Smooth muscle cell (in vitro differentiated cells): ENCODE results near the gene FGR. TPM values are rescaled to one million over a fixed set of nuclear protein-coding genes. Genes with fewer than 3 reads are reported as not detected.

ENCODE experiments used
- DNase-seq: peaks from one replicate; lab custom pipeline; 2025; ENCODE audit not compliant: unreplicated experiment; lab: John Stamatoyannopoulos, UW
- H2AFZ ChIP-seq: fragments of 200-600 bp; sonication (generic); 2 replicates; pipeline ENCODE4 v1.6.0; 2016; ENCODE audit warnings: antibody characterized with exemption, low read depth, mild to moderate bottlenecking
- H3F3A ChIP-seq: fragments of 200-600 bp; sonication (generic); 2 replicates; pipeline ENCODE4 v1.6.0; 2017; ENCODE audit warnings: antibody characterized with exemption, low read depth
- H3K27ac ChIP-seq: fragments of 200-600 bp; sonication (generic); 2 replicates; pipeline ENCODE4 v1.5.1; 2016; ENCODE audit warnings: low read depth, mild to moderate bottlenecking
- H3K27me3 ChIP-seq: fragments of 200-600 bp; sonication (generic); 2 replicates; pipeline ENCODE4 v1.6.1; 2016; ENCODE audit warnings: low read depth, mild to moderate bottlenecking
- H3K36me3 ChIP-seq: fragments of 200-600 bp; sonication (generic); 2 replicates; pipeline ENCODE4 v1.5.1; 2016; ENCODE audit warnings: low read depth
- H3K4me1 ChIP-seq: fragments of 200-600 bp; sonication (generic); 2 replicates; pipeline ENCODE4 v1.5.1; 2016; ENCODE audit warnings: low read depth
- H3K4me2 ChIP-seq: fragments of 200-600 bp; sonication (generic); 2 replicates; pipeline ENCODE4 v1.6.0; 2016; ENCODE audit warnings: mild to moderate bottlenecking
- H3K4me3 ChIP-seq: fragments of 200-600 bp; sonication (generic); 2 replicates; pipeline ENCODE4 v1.5.1; 2016; ENCODE audit warnings: mild to moderate bottlenecking
- H3K79me2 ChIP-seq: fragments of 200-600 bp; sonication (generic); 2 replicates; pipeline ENCODE4 v1.6.0; 2016; ENCODE audit warnings: low read depth, mild to moderate bottlenecking
- H3K9ac ChIP-seq: fragments of 200-600 bp; sonication (generic); 2 replicates; pipeline ENCODE4 v1.6.0; 2016; ENCODE audit warnings: low read depth
- H3K9me3 ChIP-seq: fragments of 200-600 bp; sonication (generic); replicated peaks from 2 replicates; pipeline ENCODE4 v1.5.1; 2016; ENCODE audit warnings: low read depth
- H4K20me1 ChIP-seq: fragments of 200-600 bp; sonication (generic); 2 replicates; pipeline ENCODE4 v1.6.0; 2016; ENCODE audit warnings: low read depth
- CTCF ChIP-seq: fragments of 200-600 bp; sonication (generic); IDR thresholded peaks from 2 replicates; pipeline ENCODE4 v1.5.1; 2017; ENCODE audit warnings: borderline replicate concordance, mild to moderate bottlenecking, antibody characterized with exemption; ENCODE audit not compliant: insufficient read depth, poor library complexity, severe bottlenecking
- WGBS: methylation state at CpG from one replicate; pipeline ENCODE4 v1.1.7; 2016; ENCODE audit warnings: low lambda C conversion rate; 5-methylcytosine and 5-hydroxymethylcytosine counted together
- polyA plus RNA-seq: library from polyadenylated mRNA; unstranded; fragments of >200 nt; fragmentation: Nextera tagmentation; extraction: Ambion mirVana; gene quantifications from 2 replicates; pipeline ENCODE4 v1.2.1, GENCODE V29; 2016
- total RNA-seq: library from RNA; depleted of rRNA; stranded (reverse); fragments of >200 nt; gene quantifications from 2 replicates; pipeline ENCODE4 v1.2.3, GENCODE V29; 2014

FGR gene
- total and polyA plus RNA-seq, 2 experiments from 2014 or later = 0.10 to 1.3 TPM

GRCh38 chr1:27633298-27633610 lies 1.7 kb downstream of the FGR start:
- no peak overlapping the region for H3K4me2 ChIP-seq
- H3K4me3 ChIP-seq = no peak overlapping the region
- no peak overlapping the region for H3K9ac ChIP-seq
- no peak for TF ChIP-seq CTCF
- no peaks in the 10 kb centered on the region for H3K79me2 ChIP-seq
- H3K4me1 ChIP-seq = no peaks in the 10 kb centered on the region
- DNase-seq = no peak
- H3K27ac ChIP-seq = no peak overlapping the region
- H3K27me3 ChIP-seq = peaks cover 9% of the 10 kb centered on the region
- H4K20me1 ChIP-seq = no peaks in the 10 kb centered on the region
- WGBS = 95% methylated on average over 5 of the region's 5 CpGs
- H2AFZ ChIP-seq = no peak overlapping the region
- H3F3A ChIP-seq = peaks cover 5% of the 10 kb centered on the region
- H3K9me3 ChIP-seq = no peaks in the 10 kb centered on the region
- no peaks in the 10 kb centered on the region for H3K36me3 ChIP-seq

GRCh38 chr1:27632387-27633297 lies 2.3 kb downstream of the FGR start:
- Histone ChIP-seq H3K4me3 (no peak overlapping the region), H3K4me1 (no peaks in the 10 kb centered on the region), H2AFZ (no peak overlapping the region), H3K9ac (no peak overlapping the region), H3K4me2 (no peak overlapping the region), H3F3A (peaks cover 5% of the 10 kb centered on the region), H3K36me3 (no peaks in the 10 kb centered on the region), H3K9me3 (no peaks in the 10 kb centered on the region), H3K27ac (no peak overlapping the region), H4K20me1 (no peaks in the 10 kb centered on the region), H3K27me3 (peaks cover 9% of the 10 kb centered on the region), H3K79me2 (no peaks in the 10 kb centered on the region)
- WGBS = 87% methylated on average over 13 of the region's 14 CpGs
- TF ChIP-seq CTCF = no peak
- no peak for DNase-seq

GRCh38 chr1:27630859-27631491 lies 4.0 kb downstream of the FGR start:
- TF ChIP-seq CTCF = no peak
- H3K79me2 ChIP-seq = no peaks in the 10 kb centered on the region
- H2AFZ ChIP-seq = no peak overlapping the region
- no peaks in the 10 kb centered on the region for H4K20me1 ChIP-seq
- H3K4me2 ChIP-seq = no peak overlapping the region
- WGBS = 80% methylated on average over 5 of the region's 5 CpGs
- peaks cover 9% of the 10 kb centered on the region for H3K27me3 ChIP-seq
- H3F3A ChIP-seq = peaks cover 5% of the 10 kb centered on the region
- no peaks in the 10 kb centered on the region for H3K9me3 ChIP-seq
- no peaks in the 10 kb centered on the region for H3K4me1 ChIP-seq
- DNase-seq = no peak
- H3K27ac ChIP-seq = no peak overlapping the region
- H3K4me3 ChIP-seq = no peak overlapping the region
- no peaks in the 10 kb centered on the region for H3K36me3 ChIP-seq
- H3K9ac ChIP-seq = no peak overlapping the region
